Measurements from ENCODE around the gene SPATA13.
"Not testable (repeated sequence)": the region's sequence is repeated elsewhere in the genome, so short reads cannot be mapped to it uniquely, and the experiment has no call there.

SPATA13 gene

GRCh38 chr13:24160458-24161009 lies at the start of gene SPATA13:
TSS of gene SPATA13 (plus strand) at chr13:24160720. CDS start at chr13:24222930, 62,210 bp downstream.
- DNase-seq, result peak; percentile 52 to 58

GRCh38 chr13:24112791-24113190 lies 47.7 kb upstream of the SPATA13 start:
- no peak for DNase-seq

GRCh38 chr13:24115671-24116070 lies 44.8 kb upstream of the SPATA13 start:
- DNase-seq, result no peak

- DNase-seq, result no peak
Observed at GRCh38 chr13:24116131-24116530, 44.4 kb upstream of the SPATA13 start.

GRCh38 chr13:24118576-24118975 lies 41.9 kb upstream of the SPATA13 start:
- no peak for DNase-seq

- no peak for DNase-seq
Observed at GRCh38 chr13:24119626-24120508, 40.7 kb upstream of the SPATA13 start.

GRCh38 chr13:24122045-24122444 lies 38.5 kb upstream of the SPATA13 start:
- DNase-seq, result not testable (repeated sequence)

GRCh38 chr13:24122569-24122968 lies 38.0 kb upstream of the SPATA13 start:
- no peak for DNase-seq

- no peak for DNase-seq
Observed at GRCh38 chr13:24123761-24124160, 36.8 kb upstream of the SPATA13 start.

- no peak for DNase-seq
Observed at GRCh38 chr13:24124789-24125476, 35.6 kb upstream of the SPATA13 start.

GRCh38 chr13:24127116-24127631 lies 33.3 kb upstream of the SPATA13 start:
- no peak for DNase-seq

- DNase-seq, result no peak
Observed at GRCh38 chr13:24128112-24128511, 32.4 kb upstream of the SPATA13 start.

- no peak for DNase-seq
Observed at GRCh38 chr13:24128962-24129361, 31.6 kb upstream of the SPATA13 start.

- no peak for DNase-seq
Observed at GRCh38 chr13:24129914-24130774, 30.4 kb upstream of the SPATA13 start.

- DNase-seq, result no peak
Observed at GRCh38 chr13:24131749-24132148, 28.8 kb upstream of the SPATA13 start.

- no peak for DNase-seq
Observed at GRCh38 chr13:24133021-24133795, 27.3 kb upstream of the SPATA13 start.

GRCh38 chr13:24134231-24134630 lies 26.3 kb upstream of the SPATA13 start:
- no peak for DNase-seq

- no peak for DNase-seq
Observed at GRCh38 chr13:24134757-24135156, 25.8 kb upstream of the SPATA13 start.

- no peak for DNase-seq
Observed at GRCh38 chr13:24135674-24136300, 24.7 kb upstream of the SPATA13 start.

GRCh38 chr13:24138911-24139310 lies 21.6 kb upstream of the SPATA13 start:
- DNase-seq, result no peak

- no peak for DNase-seq
Observed at GRCh38 chr13:24141333-24141910, 19.1 kb upstream of the SPATA13 start.
